ENCODE data around the gene UMOD. TPM values are rescaled to one million over a fixed set of nuclear protein-coding genes. Genes with fewer than 3 reads are reported as not detected.

The UMOD gene
- total RNA-seq, 1 experiment from 2014 or later: not detected

GRCh38 chr16:20308801-20309590, 43.5 kb downstream of the UMOD start:
- Histone ChIP-seq H3K4me3 (ENCODE audit: insufficient read depth, low read depth, low read length) (no peak overlapping the region), H3K36me3 (replicated peaks; ENCODE audit: control insufficient read depth, insufficient read depth, low read length) (no peaks in the 10 kb centered on the region), H3K27me3 (ENCODE audit: control insufficient read depth, insufficient read depth, low read length) (no peaks in the 10 kb centered on the region)
- DNase-seq: no peak

- H3K4me3 ChIP-seq (ENCODE audit: insufficient read depth, low read depth, low read length): no peak overlapping the region
- H3K36me3 ChIP-seq (replicated peaks; ENCODE audit: control insufficient read depth, insufficient read depth, low read length): no peaks in the 10 kb centered on the region
- DNase-seq: no peak
- no peaks in the 10 kb centered on the region for H3K27me3 ChIP-seq (ENCODE audit: control insufficient read depth, insufficient read depth, low read length)
Observed at GRCh38 chr16:20308266-20308665, 44.2 kb downstream of the UMOD start.

- H3K4me3 ChIP-seq (ENCODE audit: insufficient read depth, low read depth, low read length): no peak overlapping the region
- H3K36me3 ChIP-seq (replicated peaks; ENCODE audit: control insufficient read depth, insufficient read depth, low read length): no peaks in the 10 kb centered on the region
- H3K27me3 ChIP-seq (ENCODE audit: control insufficient read depth, insufficient read depth, low read length): no peaks in the 10 kb centered on the region
- no peak for DNase-seq
Observed at GRCh38 chr16:20307791-20308190, 44.7 kb downstream of the UMOD start.

DNA sequence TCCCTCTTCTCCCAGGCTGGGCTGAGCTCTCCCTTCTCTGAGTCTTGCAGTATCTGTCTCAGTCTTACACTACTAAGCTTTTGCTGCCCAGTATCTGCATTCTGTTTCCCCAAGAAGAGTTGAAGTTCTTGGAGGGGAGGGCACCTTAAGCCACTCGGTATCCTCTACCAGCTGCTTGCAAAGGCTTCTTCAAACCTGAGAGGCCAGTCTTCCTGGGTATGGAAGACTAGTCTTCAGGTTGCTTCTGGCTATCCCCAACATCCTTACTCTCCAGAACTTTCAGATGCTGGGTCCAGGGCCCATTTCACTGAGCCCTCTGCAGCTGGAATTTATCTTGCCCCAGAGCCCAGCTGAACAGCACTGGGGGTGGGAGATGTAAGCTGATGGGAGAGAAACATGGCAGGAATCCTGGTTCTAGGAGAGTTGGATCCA, 45.3 kb downstream of the UMOD start:
- no peak for DNase-seq
- no peaks in the 10 kb centered on the region for H3K36me3 ChIP-seq (replicated peaks; ENCODE audit: control insufficient read depth, insufficient read depth, low read length)
- no peaks in the 10 kb centered on the region for H3K27me3 ChIP-seq (ENCODE audit: control insufficient read depth, insufficient read depth, low read length)
- H3K4me3 ChIP-seq (ENCODE audit: insufficient read depth, low read depth, low read length): no peak overlapping the region

GRCh38 chr16:20306401-20306800, 46.1 kb downstream of the UMOD start:
- DNase-seq: no peak
- H3K36me3 ChIP-seq (replicated peaks; ENCODE audit: control insufficient read depth, insufficient read depth, low read length): no peaks in the 10 kb centered on the region
- H3K27me3 ChIP-seq (ENCODE audit: control insufficient read depth, insufficient read depth, low read length): no peaks in the 10 kb centered on the region
- H3K4me3 ChIP-seq (ENCODE audit: insufficient read depth, low read depth, low read length): no peak overlapping the region

DNA sequence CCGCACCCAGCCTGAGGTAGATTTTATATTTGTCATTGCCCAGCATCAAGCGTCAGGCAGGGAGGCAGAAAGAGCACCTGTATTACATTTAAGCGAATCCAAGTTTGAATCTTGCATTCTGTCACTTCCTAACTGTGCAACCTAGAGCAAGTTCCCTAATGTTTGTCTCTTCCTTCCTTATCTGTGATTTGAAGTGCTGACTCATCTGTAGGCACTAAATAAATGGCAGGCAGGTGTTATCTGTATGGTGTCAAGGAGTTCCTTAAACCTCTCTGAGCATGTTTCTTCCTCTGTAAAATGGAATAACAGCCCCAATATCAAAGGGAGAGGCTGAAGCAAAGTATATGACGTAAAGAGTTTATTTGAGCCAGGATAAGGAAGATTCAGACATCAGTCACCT, 49.5 kb downstream of the UMOD start:
- Histone ChIP-seq H3K36me3 (replicated peaks; ENCODE audit: control insufficient read depth, insufficient read depth, low read length) (no peaks in the 10 kb centered on the region), H3K27me3 (ENCODE audit: control insufficient read depth, insufficient read depth, low read length) (no peaks in the 10 kb centered on the region), H3K4me3 (ENCODE audit: insufficient read depth, low read depth, low read length) (no peak overlapping the region)
- DNase-seq: no peak

DNA sequence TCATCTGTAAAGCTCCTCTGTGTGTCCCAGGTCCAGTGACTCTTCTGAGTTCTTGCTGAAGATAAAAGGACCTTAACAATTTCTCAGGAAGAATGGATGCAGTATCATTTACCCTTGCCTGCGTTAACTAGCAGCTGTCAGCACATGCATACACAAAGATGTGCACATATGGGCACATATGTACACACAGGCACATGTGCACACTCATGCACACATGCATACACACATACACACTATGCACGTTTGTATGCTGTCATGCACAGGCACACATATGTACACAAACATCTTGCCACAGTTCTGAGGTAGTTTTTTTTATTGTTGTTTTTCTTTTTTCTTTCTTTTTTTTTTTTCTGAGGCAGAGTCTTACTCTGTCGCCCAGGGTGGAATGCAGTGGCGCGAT, 50.1 kb downstream of the UMOD start:
- no peak overlapping the region for H3K4me3 ChIP-seq (ENCODE audit: insufficient read depth, low read depth, low read length)
- H3K27me3 ChIP-seq (ENCODE audit: control insufficient read depth, insufficient read depth, low read length): no peaks in the 10 kb centered on the region
- no peak for DNase-seq
- H3K36me3 ChIP-seq (replicated peaks; ENCODE audit: control insufficient read depth, insufficient read depth, low read length): no peaks in the 10 kb centered on the region

DNA sequence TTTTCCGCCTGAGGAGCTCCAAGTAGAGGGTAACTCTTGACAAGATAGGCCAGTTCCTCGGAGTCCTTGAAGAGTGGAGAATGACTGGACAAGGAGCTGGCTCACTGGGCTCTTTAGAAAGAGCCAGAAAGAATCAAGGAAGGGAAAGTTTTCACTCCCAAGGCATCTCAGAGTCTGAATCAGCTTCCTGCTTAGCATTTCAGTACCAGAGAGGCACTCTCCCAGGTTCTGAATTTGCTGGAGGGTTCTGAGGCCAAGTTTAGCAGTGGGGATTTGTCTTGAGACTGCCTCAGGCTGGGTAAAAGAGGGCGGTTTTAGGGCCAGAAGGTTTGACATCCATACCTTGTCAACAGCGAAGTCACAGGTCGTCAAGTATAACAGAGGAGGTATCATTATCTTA, 50.7 kb downstream of the UMOD start:
- no peak for DNase-seq
- no peaks in the 10 kb centered on the region for H3K36me3 ChIP-seq (replicated peaks; ENCODE audit: control insufficient read depth, insufficient read depth, low read length)
- no peaks in the 10 kb centered on the region for H3K27me3 ChIP-seq (ENCODE audit: control insufficient read depth, insufficient read depth, low read length)
- no peak overlapping the region for H3K4me3 ChIP-seq (ENCODE audit: insufficient read depth, low read depth, low read length)

DNA sequence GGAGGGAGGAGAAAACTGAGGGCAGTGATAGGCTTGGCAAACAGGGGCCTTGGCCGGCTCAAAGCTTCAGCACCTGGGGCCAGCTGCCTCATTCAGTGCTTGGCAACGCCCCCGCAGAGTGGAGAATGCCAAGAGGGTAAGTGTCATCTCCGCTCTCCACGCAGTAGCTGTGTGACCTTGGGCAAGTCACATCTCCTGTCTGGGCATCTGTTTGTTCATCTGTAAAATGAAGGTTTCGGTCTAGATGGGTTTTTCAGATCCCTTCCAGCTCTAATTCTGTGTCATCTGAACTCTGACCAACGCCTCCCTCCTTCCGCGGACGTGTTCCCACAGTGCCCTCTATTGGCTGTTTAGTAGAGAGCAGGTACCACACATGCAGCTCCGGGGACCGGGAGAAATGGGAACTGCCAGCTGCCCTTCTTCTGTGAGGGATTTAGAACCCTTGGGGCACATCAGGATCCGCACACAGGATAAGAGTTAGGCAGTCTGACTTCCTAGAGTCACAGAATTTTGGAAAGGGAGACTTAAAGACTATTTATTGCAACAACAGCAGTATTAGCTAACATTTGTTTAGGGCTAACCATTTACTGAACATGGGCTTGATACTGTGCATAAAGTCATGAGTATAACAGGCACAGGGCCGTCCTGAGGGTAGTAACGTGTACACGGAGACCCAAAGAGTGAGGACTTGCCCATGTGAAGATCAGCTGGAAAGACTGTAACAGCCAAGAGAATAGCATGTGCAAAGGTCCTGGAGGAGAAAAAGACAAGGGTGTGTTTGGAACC, 52.0 kb downstream of the UMOD start:
- H3K4me3 ChIP-seq (ENCODE audit: insufficient read depth, low read depth, low read length): no peak overlapping the region
- peak; percentile 72 for DNase-seq
- no peaks in the 10 kb centered on the region for H3K27me3 ChIP-seq (ENCODE audit: control insufficient read depth, insufficient read depth, low read length)
- H3K36me3 ChIP-seq (replicated peaks; ENCODE audit: control insufficient read depth, insufficient read depth, low read length): no peaks in the 10 kb centered on the region

- no peaks in the 10 kb centered on the region for H3K36me3 ChIP-seq (replicated peaks; ENCODE audit: control insufficient read depth, insufficient read depth, low read length)
- H3K4me3 ChIP-seq (ENCODE audit: insufficient read depth, low read depth, low read length): no peak overlapping the region
- no peaks in the 10 kb centered on the region for H3K27me3 ChIP-seq (ENCODE audit: control insufficient read depth, insufficient read depth, low read length)
- no peak for DNase-seq
Observed at GRCh38 chr16:20298452-20298851, 54.1 kb downstream of the UMOD start.

- DNase-seq: peak; percentile 23
- Histone ChIP-seq H3K4me3 (ENCODE audit: insufficient read depth, low read depth, low read length) (no peak overlapping the region), H3K27me3 (ENCODE audit: control insufficient read depth, insufficient read depth, low read length) (no peaks in the 10 kb centered on the region), H3K36me3 (replicated peaks; ENCODE audit: control insufficient read depth, insufficient read depth, low read length) (no peaks in the 10 kb centered on the region)
Observed at GRCh38 chr16:20291208-20292206, 61.0 kb downstream of the UMOD start.

DNA sequence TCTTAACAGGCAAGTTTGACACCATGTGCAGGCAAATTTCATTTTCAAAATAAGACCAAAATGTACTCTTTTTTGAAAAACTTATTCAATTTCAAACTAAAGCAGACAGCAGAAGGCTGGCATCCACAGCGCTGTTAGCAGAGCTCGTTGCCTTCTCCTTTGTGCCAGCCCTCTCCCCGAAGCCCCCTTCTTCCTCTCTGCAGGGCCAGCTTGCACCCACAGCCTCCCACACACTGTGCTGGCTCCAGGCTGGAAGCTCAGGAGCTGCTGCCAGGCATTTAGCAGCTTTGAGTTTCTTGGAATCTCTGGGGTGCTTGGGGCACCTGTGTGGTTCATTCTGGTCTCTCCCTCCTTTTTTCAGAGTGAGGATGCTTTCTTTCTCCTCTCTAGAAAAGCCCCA, 62.9 kb downstream of the UMOD start:
- H3K36me3 ChIP-seq (replicated peaks; ENCODE audit: control insufficient read depth, insufficient read depth, low read length): no peaks in the 10 kb centered on the region
- no peaks in the 10 kb centered on the region for H3K27me3 ChIP-seq (ENCODE audit: control insufficient read depth, insufficient read depth, low read length)
- no peak overlapping the region for H3K4me3 ChIP-seq (ENCODE audit: insufficient read depth, low read depth, low read length)
- no peak for DNase-seq

GRCh38 chr16:20285993-20286499, 66.5 kb downstream of the UMOD start:
- Histone ChIP-seq H3K27me3 (ENCODE audit: control insufficient read depth, insufficient read depth, low read length) (no peaks in the 10 kb centered on the region), H3K4me3 (ENCODE audit: insufficient read depth, low read depth, low read length) (no peak overlapping the region), H3K36me3 (replicated peaks; ENCODE audit: control insufficient read depth, insufficient read depth, low read length) (no peaks in the 10 kb centered on the region)
- DNase-seq: peak; percentile 35

Data from H7 (cell line).